Cerebellar cortex (tissue), 1 donor: ENCODE results near the gene ST6GALNAC5.

Experiments used
- DNase-seq: peaks from one replicate; pipeline ENCODE4 v3.0.0-alpha.2; 2015; ENCODE audit warnings: low spot score

The ST6GALNAC5 gene

GRCh38 chr1:77014073-77014788 lies 147.0 kb downstream of the ST6GALNAC5 start:
- DNase-seq = no peak

DNA sequence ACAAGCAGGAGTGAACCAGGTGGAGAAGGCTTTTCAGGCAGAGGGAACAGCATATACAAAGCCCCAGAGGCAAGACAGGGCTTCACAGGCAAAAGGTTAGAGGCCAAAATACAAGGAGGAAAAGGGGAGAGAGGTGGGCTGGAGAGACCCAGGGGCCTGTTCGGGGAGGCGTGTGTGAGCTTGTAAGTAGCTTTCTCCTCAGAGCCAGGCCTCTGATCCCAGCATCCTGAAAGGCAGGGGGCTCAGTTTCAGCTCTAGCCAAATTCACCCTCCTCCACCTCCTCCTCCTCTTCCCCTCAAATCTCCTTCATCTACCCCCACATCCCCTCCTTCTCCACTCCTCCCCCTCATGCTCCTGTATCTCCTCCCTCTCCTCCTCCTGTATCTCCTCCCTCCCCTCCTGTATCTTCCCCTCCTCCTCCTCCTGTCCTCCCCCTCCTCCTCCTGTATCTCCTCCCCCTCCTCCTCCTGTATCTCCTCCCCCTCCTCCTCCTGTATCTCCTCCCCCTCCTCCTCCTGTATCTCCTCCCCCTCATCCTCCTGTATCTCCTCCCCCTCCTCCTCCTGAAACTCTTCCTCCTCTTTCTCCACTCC lies 148.6 kb downstream of the ST6GALNAC5 start:
- DNase-seq = no peak

DNA sequence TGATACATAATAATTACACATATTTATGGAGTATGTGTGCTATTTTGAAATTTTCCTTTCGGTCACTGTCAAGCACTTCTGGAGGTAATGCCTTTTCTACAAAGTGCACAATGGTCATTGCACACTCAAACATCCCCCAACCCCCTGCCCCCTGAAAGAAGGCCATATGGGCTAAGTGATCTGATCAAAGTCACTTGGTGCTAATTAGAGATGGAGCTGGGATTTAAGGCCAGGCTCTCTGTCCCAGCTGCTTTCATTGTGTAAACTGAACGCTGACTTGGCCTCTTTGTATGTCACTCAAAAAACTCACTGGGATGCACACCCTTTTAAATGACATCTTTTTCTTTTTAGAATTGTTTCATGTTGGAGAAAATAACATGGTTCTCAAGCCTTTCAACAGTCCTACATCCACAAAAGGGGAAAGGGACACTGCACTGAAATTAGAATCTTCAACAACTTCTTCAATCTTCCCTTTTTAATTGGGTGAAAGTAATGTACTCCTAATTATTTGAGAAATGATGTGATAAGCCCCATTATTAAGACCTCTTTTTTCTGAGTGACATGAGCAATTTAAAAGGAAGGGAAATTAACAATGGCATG lies 149.2 kb downstream of the ST6GALNAC5 start:
- DNase-seq = no peak

DNA sequence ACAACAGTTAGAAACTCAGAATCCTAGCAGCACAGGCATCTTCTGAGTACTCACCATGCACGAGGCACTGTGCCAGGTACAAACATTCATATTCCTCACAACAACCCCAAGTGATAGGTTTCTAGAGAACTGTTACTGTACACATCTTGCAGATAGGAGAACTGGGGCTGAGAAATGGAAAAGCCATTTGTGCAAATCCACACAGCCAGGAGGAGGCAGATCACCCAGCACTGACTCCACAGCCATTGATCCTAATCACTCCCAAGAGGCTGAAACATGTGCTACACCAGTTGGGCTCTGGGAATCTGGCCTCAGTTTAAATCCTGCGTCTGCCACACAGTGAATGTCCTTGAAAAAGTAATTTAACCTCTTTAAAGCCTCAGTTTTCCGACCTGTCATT lies 151.0 kb downstream of the ST6GALNAC5 start:
- DNase-seq = no peak

GRCh38 chr1:77018761-77019160 lies 151.5 kb downstream of the ST6GALNAC5 start:
- no peak for DNase-seq

GRCh38 chr1:77021732-77022131 lies 154.5 kb downstream of the ST6GALNAC5 start:
- DNase-seq = no peak

- no peak for DNase-seq
These were observed 157.2 kb downstream of the ST6GALNAC5 start for GRCh38 chr1:77024500-77024899.

DNA sequence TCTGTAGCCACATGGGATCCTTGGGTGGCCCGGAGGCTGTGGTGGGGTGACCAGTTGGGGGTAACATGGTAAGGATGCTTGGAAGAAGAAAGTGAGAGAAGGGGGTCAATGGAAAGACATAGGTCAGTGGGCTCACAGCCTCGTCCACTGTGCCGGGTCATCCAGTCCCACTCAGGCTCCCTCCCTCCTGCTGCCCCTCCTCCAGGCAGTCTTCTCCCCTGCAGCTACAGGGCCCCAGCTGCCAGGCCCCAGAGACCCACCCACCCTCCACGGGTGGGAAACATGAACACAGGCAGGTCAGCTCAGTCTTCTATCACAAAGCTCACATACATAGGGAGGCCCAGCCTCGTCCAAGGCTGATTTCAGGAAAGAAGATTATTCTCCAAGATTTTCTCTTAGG lies 158.3 kb downstream of the ST6GALNAC5 start:
- no peak for DNase-seq

GRCh38 chr1:77026135-77026534 lies 158.9 kb downstream of the ST6GALNAC5 start:
- DNase-seq = no peak

DNA sequence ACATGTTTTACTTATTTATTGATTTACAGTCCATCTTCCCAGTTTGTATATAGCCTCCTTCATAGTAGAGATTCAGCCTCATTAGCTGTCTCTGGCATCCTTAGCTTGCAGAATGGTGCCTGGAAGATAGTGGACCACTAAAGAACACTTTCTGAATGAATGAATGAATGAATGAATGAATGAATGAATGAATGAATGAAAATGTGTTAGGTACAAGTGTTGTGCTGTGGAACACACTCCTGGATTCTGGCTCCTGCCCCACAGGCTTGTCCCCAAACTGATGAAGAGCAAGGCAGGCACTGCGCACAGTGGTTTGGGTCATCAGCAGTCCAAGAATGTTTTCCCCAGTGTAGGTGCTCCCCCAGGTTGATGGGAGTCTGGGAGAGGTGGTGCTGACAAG lies 159.4 kb downstream of the ST6GALNAC5 start:
- DNase-seq = no peak

GRCh38 chr1:77027847-77028246 lies 160.6 kb downstream of the ST6GALNAC5 start:
- no peak for DNase-seq

DNA sequence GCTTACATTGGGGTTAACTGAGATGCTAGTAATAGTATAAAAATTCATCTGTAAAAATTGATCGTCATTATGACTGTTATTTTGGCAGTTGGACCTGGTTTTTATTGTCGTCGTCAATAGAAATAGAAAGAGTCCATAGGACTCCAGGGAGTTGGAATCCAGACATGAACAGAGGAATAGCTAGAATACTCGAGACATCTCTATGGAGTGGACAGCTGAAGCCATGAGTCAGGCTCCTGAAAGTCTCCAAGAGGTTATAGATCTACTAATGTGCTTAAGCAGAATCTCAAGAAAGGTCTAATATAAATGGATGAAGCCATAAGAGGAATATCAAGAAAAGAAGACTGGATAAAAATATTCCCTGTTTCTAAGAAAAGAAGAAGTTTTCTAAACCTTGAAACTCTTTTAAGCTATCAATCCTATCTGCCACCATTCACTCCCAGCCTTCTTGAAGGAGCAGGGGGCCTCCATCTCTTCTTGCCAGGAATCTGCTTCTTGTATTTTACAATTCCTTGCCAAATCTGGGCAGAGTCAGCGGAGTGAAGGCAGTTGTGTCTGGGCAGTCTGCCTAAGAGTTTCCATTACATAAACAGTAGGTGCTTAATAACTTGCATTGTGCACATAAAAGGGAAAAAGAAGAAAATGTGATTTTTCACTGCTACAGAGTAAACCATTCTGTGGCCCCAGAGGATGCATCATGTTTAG lies 163.3 kb downstream of the ST6GALNAC5 start:
- no peak for DNase-seq

GRCh38 chr1:77031106-77031662 lies 163.9 kb downstream of the ST6GALNAC5 start:
- DNase-seq = no peak

DNA sequence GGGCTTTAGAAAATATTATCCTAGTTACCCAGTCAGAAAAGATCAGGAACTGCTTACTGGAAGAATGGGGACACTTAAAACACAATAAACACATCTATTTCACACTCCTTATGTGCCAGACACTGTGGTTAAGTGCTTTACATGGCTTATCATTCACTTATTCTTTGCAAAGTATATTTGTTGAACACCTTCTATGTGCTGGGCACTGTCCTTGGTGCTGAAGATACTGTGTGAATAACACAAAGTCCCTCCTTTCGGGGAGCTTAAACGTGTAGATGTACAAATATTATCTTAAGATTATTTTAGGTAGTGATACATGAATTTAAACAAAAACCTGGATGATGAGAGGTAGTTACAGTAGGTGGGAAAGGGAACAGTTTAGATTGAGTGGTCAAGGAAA lies 169.3 kb downstream of the ST6GALNAC5 start:
- no peak for DNase-seq

DNA sequence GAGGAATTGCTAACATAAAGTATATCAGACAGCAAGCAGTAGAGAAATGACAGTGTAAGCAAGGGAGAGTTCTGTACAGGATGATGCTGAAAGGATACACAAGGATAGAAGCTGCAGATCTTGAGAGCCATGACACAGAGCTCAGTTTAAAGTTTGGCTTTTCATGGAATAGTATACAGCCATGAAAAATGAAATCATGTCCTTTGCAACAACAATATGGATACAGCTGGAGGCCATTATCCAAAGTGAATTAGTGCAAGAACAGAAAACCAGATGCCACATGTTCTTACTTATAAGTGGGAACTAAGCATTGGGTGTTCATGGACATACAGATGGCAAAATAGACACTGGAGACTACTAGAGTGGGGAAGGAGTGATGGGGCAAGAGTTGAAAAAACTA lies 169.8 kb downstream of the ST6GALNAC5 start:
- DNase-seq = no peak

DNA sequence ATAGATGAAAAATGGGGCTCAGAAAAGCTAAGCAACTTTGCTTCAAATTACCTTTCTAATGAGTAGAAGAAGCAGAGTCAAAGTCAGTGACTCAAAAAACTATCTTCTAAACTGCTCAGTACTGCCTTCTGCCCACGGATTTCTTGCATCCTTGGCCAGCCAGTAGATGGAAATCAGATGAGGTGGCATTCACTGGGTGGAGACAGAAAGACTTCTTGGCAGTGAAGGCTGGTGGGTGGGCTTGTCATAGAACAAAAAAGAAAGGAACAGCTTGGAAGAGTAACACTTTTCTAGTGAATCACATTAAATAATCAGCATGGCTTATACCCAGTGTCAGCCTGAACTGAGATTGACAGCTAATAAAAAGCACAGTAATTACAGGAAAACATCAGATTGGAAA lies 170.7 kb downstream of the ST6GALNAC5 start:
- DNase-seq = no peak

DNA sequence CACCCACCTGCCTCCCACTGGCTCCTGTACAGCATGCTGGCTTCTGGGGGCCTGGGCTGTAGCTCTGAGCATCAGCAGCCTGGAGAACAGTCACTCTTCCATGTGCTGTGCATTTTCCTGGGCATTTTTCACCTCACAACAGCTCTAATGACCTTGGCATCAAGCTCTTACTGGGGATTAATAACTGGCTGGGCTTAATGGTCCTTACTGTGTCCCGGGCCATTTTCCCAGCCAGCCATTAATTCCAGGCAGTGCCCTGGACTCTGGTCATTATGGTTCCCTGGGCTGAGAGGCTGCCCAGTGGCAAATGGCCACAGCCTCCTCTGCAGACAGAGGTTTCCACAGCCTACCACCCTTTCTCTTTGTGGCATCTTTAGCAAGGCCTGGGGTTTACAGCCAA lies 171.8 kb downstream of the ST6GALNAC5 start:
- DNase-seq = no peak

- DNase-seq = no peak
These were observed 172.5 kb downstream of the ST6GALNAC5 start for GRCh38 chr1:77039739-77040138.

- DNase-seq = no peak
These were observed 173.5 kb downstream of the ST6GALNAC5 start for GRCh38 chr1:77040826-77041225.

GRCh38 chr1:77044133-77044849 lies 177.0 kb downstream of the ST6GALNAC5 start:
- DNase-seq = no peak

GRCh38 chr1:77047575-77047974 lies 180.3 kb downstream of the ST6GALNAC5 start:
- DNase-seq = no peak
